ENCODE measurements around the gene AUTS2.
"Not testable (repeated sequence)": the region's sequence is repeated elsewhere in the genome, so short reads cannot be mapped to it uniquely, and the experiment has no call there.

AUTS2 gene

GRCh38 chr7:70788276-70788675 lies 1190.0 kb downstream of the AUTS2 start:
- DNase-seq = no peak

- no peak for DNase-seq
Observed at GRCh38 chr7:70789481-70790214, 1191.4 kb downstream of the AUTS2 start.

- no peak for DNase-seq
Observed at GRCh38 chr7:70790215-70791073, 1192.2 kb downstream of the AUTS2 start.

- no peak for DNase-seq
Observed at GRCh38 chr7:70791341-70791740, 1193.1 kb downstream of the AUTS2 start.

GRCh38 chr7:70793060-70793459 lies 1194.8 kb downstream of the AUTS2 start:
- no peak for DNase-seq

- no peak for DNase-seq
Observed at GRCh38 chr7:70793821-70794220, 1195.5 kb downstream of the AUTS2 start.

- no peak for DNase-seq
Observed at GRCh38 chr7:70794962-70795361, 1196.7 kb downstream of the AUTS2 start.

GRCh38 chr7:70795948-70796347 lies 1197.7 kb downstream of the AUTS2 start:
- no peak for DNase-seq

- DNase-seq = no peak
Observed at GRCh38 chr7:70797109-70797514, 1198.8 kb downstream of the AUTS2 start.

GRCh38 chr7:70799841-70800405 lies 1201.6 kb downstream of the AUTS2 start:
- DNase-seq = no peak

- no peak for DNase-seq
Observed at GRCh38 chr7:70805360-70805759, 1207.1 kb downstream of the AUTS2 start.

- no peak for DNase-seq
Observed at GRCh38 chr7:70807650-70808049, 1209.4 kb downstream of the AUTS2 start.

- DNase-seq = no peak
Observed at GRCh38 chr7:70808876-70809275, 1210.6 kb downstream of the AUTS2 start.

GRCh38 chr7:70810558-70811139 lies 1212.4 kb downstream of the AUTS2 start:
- DNase-seq = no peak

- DNase-seq = no peak
Observed at GRCh38 chr7:70812511-70812910, 1214.2 kb downstream of the AUTS2 start.

GRCh38 chr7:70822490-70822889 lies 1224.2 kb downstream of the AUTS2 start:
- DNase-seq = not testable (repeated sequence)

- no peak for DNase-seq
Observed at GRCh38 chr7:70829221-70830059, 1231.2 kb downstream of the AUTS2 start.

- DNase-seq = no peak
Observed at GRCh38 chr7:70830060-70830395, 1231.8 kb downstream of the AUTS2 start.

GRCh38 chr7:70830426-70830825 lies 1232.2 kb downstream of the AUTS2 start:
- DNase-seq = no peak

- no peak for DNase-seq
Observed at GRCh38 chr7:70833726-70834125, 1235.5 kb downstream of the AUTS2 start.

GRCh38 chr7:70834424-70834823 lies 1236.1 kb downstream of the AUTS2 start:
- no peak for DNase-seq

- no peak for DNase-seq
Observed at GRCh38 chr7:70835658-70836057, 1237.4 kb downstream of the AUTS2 start.

GRCh38 chr7:70836279-70836678 lies 1238.0 kb downstream of the AUTS2 start:
- no peak for DNase-seq

Data from GF-D8 (cell line).